HG02970 (cell line): ENCODE data around the gene VWC2.

Experiments
- ATAC-seq: cut with Tn5 transposase; IDR thresholded peaks from one replicate; pipeline ENCODE4 v1.9.1; 2021; ENCODE audit warnings: mild to moderate bottlenecking, moderate library complexity, moderate number of reproducible peaks; ENCODE audit not compliant: unreplicated experiment, low FRiP score

VWC2 gene

GRCh38 chr7:49927631-49928030, 154.2 kb downstream of the VWC2 start:
- no peak for ATAC-seq

DNA sequence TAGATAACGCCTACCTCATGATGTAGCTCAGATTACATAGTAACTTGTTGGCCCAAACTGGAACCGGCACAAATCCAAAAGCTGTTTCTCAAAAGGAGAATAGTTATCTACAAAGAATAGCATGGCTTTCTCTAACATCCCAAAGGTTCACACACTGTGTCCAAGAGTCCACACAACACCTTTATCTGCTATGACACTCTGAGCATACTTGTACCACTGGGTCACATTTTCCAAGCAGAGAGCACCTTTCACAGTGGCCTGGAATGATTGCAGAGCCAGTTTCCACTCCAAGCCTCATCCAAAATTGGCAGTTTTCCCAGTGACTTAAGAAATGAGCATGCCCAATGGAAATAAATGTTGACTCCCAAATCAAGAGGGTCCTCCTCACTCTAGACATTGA, 155.3 kb downstream of the VWC2 start:
- no peak for ATAC-seq

GRCh38 chr7:49931627-49932026, 158.2 kb downstream of the VWC2 start:
- no peak for ATAC-seq

- ATAC-seq, result no peak
These were observed 164.2 kb downstream of the VWC2 start for GRCh38 chr7:49937608-49938007.
